ENCODE results near the gene TUBA4B. TPM values are rescaled to one million over a fixed set of nuclear protein-coding genes. Genes with fewer than 3 reads are reported as not detected.

Gene TUBA4B
- total and polyA plus RNA-seq, 12 donors, result not detected

GRCh38 chr2:219300022-219300421, 47.0 kb downstream of the TUBA4B start:
- ATAC-seq, result no peak
- H3K36me3 ChIP-seq, result no peaks in the 10 kb centered on the region
- H3K27me3 ChIP-seq, result peaks cover 0 to 53% (median 33%) of the 10 kb centered on the region in 7 donors
- H3K4me1 ChIP-seq, result peaks cover 0 to 11% (median 8%) of the 10 kb centered on the region in 9 donors
- WGBS, 2 donors, result 57 to 68% methylated on average over 5 of the region's 5 CpGs
- TF ChIP-seq CTCF (IDR thresholded peaks at IDR 0.05), result no peak
- H3K4me3 ChIP-seq, result no peak overlapping the region
- intact Hi-C loops (cut with DNase I), result loop anchor here in 1 of 10 donors (10.0 kb wide), 1 partner anchor 245 kb away; no protein-coding TSS in a partner anchor
- no peak overlapping the region for H3K27ac ChIP-seq
- no peaks in the 10 kb centered on the region for H3K9me3 ChIP-seq
- no peak for DNase-seq

DNA sequence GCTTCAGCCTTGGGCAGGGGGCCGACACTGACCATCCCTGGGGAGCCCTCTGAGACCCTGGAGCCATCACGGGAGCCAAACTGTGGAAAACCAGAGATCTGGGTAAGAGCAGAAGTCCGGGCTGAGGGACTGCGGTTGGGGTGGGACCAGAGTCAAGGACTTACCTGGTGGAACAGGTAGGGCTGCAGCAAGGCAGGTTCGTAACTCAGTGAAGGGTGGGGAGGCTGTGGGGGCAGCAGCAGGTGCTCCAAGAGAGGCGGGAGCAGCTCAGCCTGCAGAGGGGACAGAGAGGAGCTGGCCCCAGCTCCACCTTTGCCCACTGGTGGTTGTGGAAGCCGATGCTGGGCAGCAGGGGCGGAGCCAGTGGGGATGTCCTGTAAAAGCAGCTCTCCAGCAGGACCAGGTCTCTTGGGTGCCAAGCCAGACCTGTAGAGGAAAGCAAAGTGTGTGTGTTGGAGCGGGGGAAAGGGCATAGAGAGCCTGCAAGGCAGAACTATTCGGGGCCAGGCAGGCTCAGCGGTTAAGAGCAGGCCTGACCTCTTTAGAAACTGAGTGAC, 49.4 kb downstream of the TUBA4B start:
- Histone ChIP-seq H3K4me1 (peaks cover 0 to 8% (median 4%) of the 10 kb centered on the region in 9 donors), H3K36me3 (no peaks in the 10 kb centered on the region), H3K27me3 (peaks cover 0 to 70% (median 55%) of the 10 kb centered on the region in 7 donors), H3K9me3 (no peaks in the 10 kb centered on the region), H3K4me3 (no peak overlapping the region), H3K27ac (no peak overlapping the region)
- WGBS, 2 donors, result 76 to 78% methylated on average over 11 of the region's 11 CpGs
- DNase-seq (no peak), ATAC-seq (no peak)
- intact Hi-C loops (cut with DNase I), result loop anchor here in 1 of 10 donors (10.0 kb wide), 1 partner anchor 248 kb away; no protein-coding TSS in a partner anchor
- TF ChIP-seq CTCF (IDR thresholded peaks at IDR 0.05), result no peak

- WGBS, 2 donors, result 52 to 53% methylated on average over 2 of the region's 2 CpGs
- H3K36me3 ChIP-seq, result no peaks in the 10 kb centered on the region
- H3K9me3 ChIP-seq, result no peaks in the 10 kb centered on the region
- H3K4me1 ChIP-seq, result peaks cover 0 to 5% (median 0%) of the 10 kb centered on the region in 9 donors
- DNase-seq, result no peak
- H3K27me3 ChIP-seq, result peaks cover 2 to 81% (median 69%) of the 10 kb centered on the region in 7 donors
- no peak for TF ChIP-seq CTCF (IDR thresholded peaks at IDR 0.05)
- no peak overlapping the region for H3K27ac ChIP-seq
- intact Hi-C loops (cut with DNase I), result loop anchor here in 1 of 10 donors (10.0 kb wide), 1 partner anchor 249 kb away; no protein-coding TSS in a partner anchor
- H3K4me3 ChIP-seq, result no peak overlapping the region
- no peak for ATAC-seq
Measured at GRCh38 chr2:219304223-219304622, 51.2 kb downstream of the TUBA4B start.

GRCh38 chr2:219306047-219306446, 53.0 kb downstream of the TUBA4B start:
- Histone ChIP-seq H3K4me3 (no peak overlapping the region), H3K9me3 (no peaks in the 10 kb centered on the region), H3K4me1 (peaks cover 0 to 5% (median 0%) of the 10 kb centered on the region in 9 donors), H3K27me3 (peaks cover 5 to 82% (median 79%) of the 10 kb centered on the region in 7 donors), H3K27ac (no peak overlapping the region), H3K36me3 (no peaks in the 10 kb centered on the region)
- ATAC-seq, result no peak
- WGBS, 2 donors, result 80 to 87% methylated on average over 1 of the region's 1 CpG
- intact Hi-C loops (cut with DNase I), result loop anchor here in 1 of 10 donors (10.0 kb wide), 1 partner anchor 251 kb away; no protein-coding TSS in a partner anchor
- no peak for DNase-seq
- TF ChIP-seq CTCF (IDR thresholded peaks at IDR 0.05), result no peak

Data from heart right ventricle (tissue), 16 donors.